GM21423 (cell line): Measurements from ENCODE around the gene PNPLA4.

ENCODE experiments used
- ATAC-seq: cut with Tn5 transposase; IDR thresholded peaks from one replicate; pipeline ENCODE4 v1.9.1; 2021; ENCODE audit warnings: mild to moderate bottlenecking, moderate library complexity; ENCODE audit not compliant: unreplicated experiment

Gene PNPLA4, protein sequence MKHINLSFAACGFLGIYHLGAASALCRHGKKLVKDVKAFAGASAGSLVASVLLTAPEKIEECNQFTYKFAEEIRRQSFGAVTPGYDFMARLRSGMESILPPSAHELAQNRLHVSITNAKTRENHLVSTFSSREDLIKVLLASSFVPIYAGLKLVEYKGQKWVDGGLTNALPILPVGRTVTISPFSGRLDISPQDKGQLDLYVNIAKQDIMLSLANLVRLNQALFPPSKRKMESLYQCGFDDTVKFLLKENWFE

GRCh38 chrX:7927259-7928167 is at the start of gene PNPLA4:
Gene PNPLA4 (minus strand): TSS chrX:7927413. CDS start chrX:7926119, 1,294 bp downstream.
- peak; percentile 91 for ATAC-seq

GRCh38 chrX:7972586-7972985 is 45.4 kb upstream of the PNPLA4 start:
- ATAC-seq = no peak

GRCh38 chrX:7970428-7970827 is 43.2 kb upstream of the PNPLA4 start:
- ATAC-seq = no peak

GRCh38 chrX:7965436-7965835 is 38.2 kb upstream of the PNPLA4 start:
- ATAC-seq = no peak

DNA sequence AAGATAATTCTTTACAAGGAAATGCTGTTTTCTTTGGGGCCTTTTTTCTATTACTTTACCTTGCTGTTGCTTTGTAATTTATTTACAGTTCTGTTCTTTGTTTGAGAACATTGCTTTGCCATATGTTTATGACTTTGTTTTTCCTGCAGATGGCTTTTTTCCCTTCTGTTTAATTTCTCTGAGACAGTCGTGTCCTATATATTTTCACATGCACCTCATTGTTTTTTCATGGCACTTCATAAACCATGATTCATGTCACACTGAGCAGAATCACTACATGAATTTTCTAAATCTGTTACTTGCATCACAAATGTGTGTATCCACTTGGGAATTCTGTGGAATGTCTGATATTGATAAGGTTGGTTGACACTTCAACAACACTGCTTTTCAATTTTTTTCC is 33.0 kb upstream of the PNPLA4 start:
- ATAC-seq = no peak

DNA sequence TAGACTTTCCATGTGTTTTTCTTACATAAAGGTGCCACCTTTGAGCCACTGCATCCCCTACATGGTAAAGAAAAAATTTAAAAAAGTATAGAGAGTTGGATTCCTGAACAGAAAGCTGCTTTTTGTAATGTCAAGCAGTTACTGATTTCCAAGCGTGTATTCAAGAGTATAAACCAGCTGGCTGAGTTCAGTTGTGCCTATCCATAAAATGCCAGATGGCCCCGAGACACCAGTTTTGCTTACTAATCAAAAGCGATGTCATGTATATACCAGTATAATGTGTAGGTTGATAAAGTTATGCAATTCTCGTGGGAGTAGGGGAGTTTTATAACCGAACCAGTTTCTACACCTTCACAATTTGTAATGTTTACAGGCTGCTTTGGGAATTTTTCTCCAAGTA is 26.2 kb upstream of the PNPLA4 start:
- ATAC-seq = no peak

DNA sequence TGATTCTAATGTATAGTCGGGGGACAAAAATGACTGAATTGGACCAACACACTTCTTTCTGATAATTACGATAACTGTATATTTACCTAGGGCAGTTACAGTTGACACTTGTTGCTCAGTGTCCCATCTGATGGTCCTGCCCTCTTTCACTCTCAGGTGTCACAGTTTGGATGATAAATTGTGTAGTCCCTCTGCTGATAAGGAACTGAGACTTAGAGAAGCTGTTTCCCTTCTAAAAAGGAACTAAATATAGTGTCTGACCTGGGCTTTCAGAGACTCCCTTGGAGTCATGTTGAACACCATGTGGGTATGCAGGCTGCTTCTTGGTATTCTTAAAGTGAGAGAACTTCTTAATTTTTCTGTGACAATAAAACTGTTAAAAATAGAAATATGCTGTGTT is 23.7 kb upstream of the PNPLA4 start:
- peak; percentile 98 for ATAC-seq

GRCh38 chrX:7948483-7948882 is 21.3 kb upstream of the PNPLA4 start:
- ATAC-seq = no peak

DNA sequence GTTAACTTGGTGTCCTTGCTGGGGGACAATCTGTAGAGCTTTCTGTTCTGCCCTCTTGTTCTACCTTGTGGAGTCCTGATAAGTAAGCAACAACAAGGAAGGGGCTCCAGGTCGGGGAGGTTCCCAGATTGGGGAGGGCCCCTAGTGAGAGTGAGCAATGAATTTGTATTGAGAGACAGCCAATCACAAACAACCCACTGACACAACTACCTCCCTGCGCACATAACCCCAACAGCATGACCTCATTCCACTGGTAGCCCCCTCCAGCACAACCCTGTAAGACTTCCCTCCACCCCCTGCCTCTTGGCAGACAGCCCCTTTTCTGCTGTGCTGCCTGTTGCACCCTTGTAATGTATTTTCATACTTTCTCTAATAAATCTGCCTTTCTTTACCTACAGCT is 19.7 kb upstream of the PNPLA4 start:
- no peak for ATAC-seq

DNA sequence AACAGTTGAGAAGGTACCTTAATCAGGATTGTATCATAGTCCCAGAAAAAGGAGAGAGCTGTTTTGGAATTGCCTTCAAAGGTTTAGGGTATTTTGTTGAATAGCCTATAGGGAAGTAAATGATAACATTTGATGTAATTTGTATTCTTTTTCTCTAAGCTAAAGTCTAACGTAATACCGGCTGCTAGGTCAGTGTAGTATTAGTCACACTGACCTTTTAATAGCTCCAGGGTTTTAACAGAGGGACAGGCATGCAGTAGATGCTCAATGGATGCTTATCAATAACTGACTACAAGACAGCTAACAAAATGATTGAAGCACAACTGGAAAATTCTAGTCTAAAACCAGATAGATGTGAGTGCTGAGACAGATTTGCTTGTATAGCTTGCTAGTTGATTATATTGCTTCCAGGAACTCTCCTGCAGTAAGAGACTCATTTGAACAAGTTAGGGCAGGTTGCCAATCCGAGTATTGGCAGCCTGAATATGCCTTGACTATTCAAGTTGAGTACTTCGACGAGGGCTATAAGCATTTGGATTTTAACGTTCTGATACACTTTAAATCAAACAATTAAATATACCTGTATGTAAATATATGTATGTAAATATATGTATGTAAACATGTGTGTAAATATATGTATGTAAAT is 16.5 kb upstream of the PNPLA4 start:
- ATAC-seq = no peak

GRCh38 chrX:7941390-7942042 is 14.3 kb upstream of the PNPLA4 start:
- ATAC-seq = no peak

DNA sequence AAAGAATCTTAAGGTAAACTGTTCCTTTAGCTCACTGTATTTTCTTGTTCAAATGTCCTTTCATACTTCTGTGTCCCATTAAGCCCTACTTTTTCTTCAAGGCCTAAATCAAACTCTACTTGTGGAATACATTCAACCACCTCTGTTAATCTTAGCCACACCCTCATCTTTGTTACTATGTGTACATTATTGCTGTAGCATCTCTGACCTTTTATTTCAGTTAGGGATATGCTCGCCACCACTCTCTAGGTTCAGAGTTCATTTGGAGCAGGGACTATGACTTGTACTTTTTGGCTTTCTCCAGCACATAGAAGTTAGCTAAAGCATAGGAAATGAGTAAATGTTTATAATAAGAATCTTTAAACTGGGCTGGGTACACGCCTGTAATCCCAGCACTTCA is 6.8 kb upstream of the PNPLA4 start:
- no peak for ATAC-seq

DNA sequence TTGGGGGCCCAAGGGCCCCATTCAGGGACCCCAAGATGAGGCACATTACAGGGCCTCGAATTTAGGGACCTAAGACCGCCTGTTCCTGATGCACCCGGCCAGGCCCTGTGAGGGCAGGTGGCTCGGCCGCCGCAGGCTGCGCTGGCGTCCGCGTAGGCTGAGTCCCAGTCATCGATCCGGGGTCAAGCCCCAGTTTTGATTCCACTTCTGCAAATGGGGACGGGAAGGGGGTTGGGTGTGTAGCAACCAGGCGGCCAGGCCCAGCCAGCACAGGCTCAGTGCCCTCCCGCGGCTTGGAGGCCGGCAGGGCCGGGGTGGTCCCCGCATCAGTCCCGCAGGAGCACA is 327 bp downstream of the PNPLA4 start:
- ATAC-seq = no peak

GRCh38 chrX:7926501-7926900 is 712 bp downstream of the PNPLA4 start:
- no peak for ATAC-seq

DNA sequence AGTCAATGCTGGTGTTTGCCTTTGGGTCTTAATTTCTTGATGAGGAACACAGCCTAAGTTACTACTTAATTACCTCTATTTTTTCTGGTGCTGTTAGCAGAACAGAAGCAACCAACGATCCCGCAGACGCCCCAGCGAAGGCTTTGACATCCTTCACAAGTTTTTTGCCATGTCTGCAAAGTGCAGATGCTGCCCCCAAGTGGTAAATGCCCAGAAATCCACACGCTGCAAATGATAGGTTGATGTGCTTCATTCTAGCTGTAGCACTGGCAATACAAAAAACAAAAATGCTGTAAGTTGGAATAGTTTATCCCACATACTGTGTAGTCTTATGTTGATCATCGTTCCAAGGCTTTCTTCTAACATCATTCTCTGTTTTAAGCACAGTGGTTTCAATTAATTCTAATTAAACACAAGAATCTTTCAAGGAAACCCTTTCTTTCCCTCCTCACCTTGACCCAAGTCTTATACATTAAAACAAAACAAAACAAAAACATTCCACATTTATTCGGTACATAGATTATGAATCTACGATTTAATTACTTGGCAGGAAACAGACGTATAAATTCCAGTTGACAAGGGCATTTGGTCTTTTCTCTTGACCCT is 1.2 kb downstream of the PNPLA4 start:
- no peak for ATAC-seq

- no peak for ATAC-seq
Observed at GRCh38 chrX:7921750-7922149, 5.5 kb downstream of the PNPLA4 start.

DNA sequence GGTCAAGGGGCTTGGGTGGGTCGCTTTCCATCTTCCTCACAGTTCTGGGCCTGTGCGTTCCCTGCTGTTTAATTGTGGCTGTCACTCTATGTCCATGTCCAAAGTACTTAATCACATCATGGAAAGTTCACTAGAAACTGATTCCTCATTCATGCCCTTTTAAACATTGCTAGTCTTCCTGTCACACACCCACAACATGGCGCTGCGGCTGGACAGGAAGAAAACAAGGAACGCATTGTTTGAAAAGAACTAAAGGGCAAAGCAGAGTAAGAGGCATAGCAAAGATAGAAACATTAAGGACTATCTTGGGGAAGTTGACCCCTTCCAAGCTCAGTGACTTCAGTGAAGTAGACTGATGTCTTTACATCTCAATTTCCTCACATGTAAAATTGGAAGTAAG is 18.4 kb downstream of the PNPLA4 start:
- no peak for ATAC-seq

- no peak for ATAC-seq
Observed at GRCh38 chrX:7904562-7904961, 22.7 kb downstream of the PNPLA4 start.

GRCh38 chrX:7891928-7892327 is 35.3 kb downstream of the PNPLA4 start:
- ATAC-seq = no peak

DNA sequence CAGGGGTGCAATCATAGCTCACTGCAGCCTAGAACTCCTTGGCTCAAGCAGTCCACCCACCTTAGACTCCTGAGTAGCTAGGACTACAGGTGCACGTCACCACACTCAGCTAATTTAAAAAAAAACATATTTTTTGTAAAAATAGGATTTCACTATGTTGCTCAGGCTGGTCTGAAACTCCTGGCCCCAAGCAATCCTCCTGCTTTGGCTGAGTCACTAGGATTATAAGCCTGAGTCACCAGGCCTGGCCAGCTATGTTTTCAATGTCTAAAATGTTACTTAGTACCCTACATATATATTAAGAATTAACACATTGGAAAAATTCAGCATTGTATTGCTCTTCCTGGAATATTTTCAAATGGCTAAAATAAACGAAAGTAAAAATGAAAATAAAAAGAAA is 37.5 kb downstream of the PNPLA4 start:
- no peak for ATAC-seq

- no peak for ATAC-seq
Observed at GRCh38 chrX:7889135-7889534, 38.1 kb downstream of the PNPLA4 start.
